Measurements from ENCODE around the gene MLLT6. TPM values are rescaled to one million over a fixed set of nuclear protein-coding genes. Genes with fewer than 3 reads are reported as not detected.

The MLLT6 gene
- total RNA-seq (2012; rRNA removed) (7.2 and 7.5 TPM in 2 replicates), polyA plus RNA-seq (2012; rRNA removed) (21.2 and 22.7 TPM in 2 replicates), Bru-seq, nascent RNA (percentile 66 among the genes with signal in this experiment), BruChase-seq, experiment 1, labeled RNA remaining after a 6-hour chase (percentile 87 among the genes with signal in this experiment), BruChase-seq, experiment 2, labeled RNA remaining after a 2-hour chase (percentile 86 among the genes with signal in this experiment)
- 6.7 and 12.1 TPM in 2 replicates for polyA plus RNA-seq (2012; cell fraction: cytosol; rRNA removed)
- 94.6 and 103 TPM in 2 replicates for polyA plus RNA-seq (2012; cell fraction: nucleus; rRNA removed; ENCODE audit: low replicate concordance)
- long read RNA-seq, transcript MLLT6-205 (1 exons, 2,937 nt), result major isoform, 16 of 31 reads
- long read RNA-seq, partial matches to known transcripts, result 6 of 31 reads
- long read RNA-seq, other reads (novel, unspliced or antisense), result 9 of 31 reads

GRCh38 chr17:38704606-38705522 lies at the start of gene MLLT6:
MLLT6 (plus strand) TSS chr17:38705273; CDS start chr17:38705633, 360 bp downstream.
- peak within 1 kb of the TSS; percentile 54 for H2BK5ac ChIP-seq (ENCODE audit: low read depth, low read length, poor library complexity, severe bottlenecking)
- H3K4ac ChIP-seq (ENCODE audit: low read depth, low read length), result peak within 1 kb of the TSS; percentile 93
- in situ Hi-C loops (cut with MboI; ENCODE audit: low sequenced_read_pairs), result no loop called here
- peak within 1 kb of the TSS; percentile 74 for H4K91ac ChIP-seq (ENCODE audit: insufficient read depth, low read depth, low read length)
- peak within 1 kb of the TSS; percentile 83 for H3K9ac ChIP-seq (ENCODE audit: low read depth, low read length)
- H3K4me1 ChIP-seq (ENCODE audit: control insufficient read depth, insufficient read depth, low read length), result peaks cover 17% of the 10 kb centered on the region
- peak within 1 kb of the TSS; percentile 57 for H2AK5ac ChIP-seq (ENCODE audit: low read depth, low read length)
- H4K20me1 ChIP-seq (ENCODE audit: insufficient read depth, low read length), result peaks cover 23% of the 10 kb centered on the region; the same call in 1 of the 2 replicates
- peak within 1 kb of the TSS; percentile 99 for H3K23ac ChIP-seq (ENCODE audit: low read depth, low read length)
- H3K9me1 ChIP-seq (ENCODE audit: insufficient read depth, low read length), result peaks cover 13% of the 10 kb centered on the region; the same call in 1 of the 2 replicates
- ChIA-PET CTCF (no interaction called here), POLR2A (ENCODE audit: unreplicated experiment) (interaction anchor here (0.5 kb wide), 1 partner anchor 27 kb away, joined by 3 read pairs; no protein-coding TSS in a partner anchor)
- peak within 1 kb of the TSS; percentile 78 for H3K14ac ChIP-seq (replicated peaks; ENCODE audit: low read depth, low read length)
- peak within 1 kb of the TSS; percentile 93 for H3K27ac ChIP-seq (ENCODE audit: insufficient read depth, low read length)
- H3K4me2 ChIP-seq (ENCODE audit: low read depth, low read length), result peak within 1 kb of the TSS; percentile 93
- H3K18ac ChIP-seq (ENCODE audit: low read depth, low read length), result peak within 1 kb of the TSS; percentile 37
- H2BK120ac ChIP-seq (ENCODE audit: low read depth, low read length), result peak within 1 kb of the TSS; percentile 47
- H2AK9ac ChIP-seq (replicated peaks; ENCODE audit: low read depth, low read length, poor library complexity), result peak within 1 kb of the TSS; percentile 97
- H3K27me3 ChIP-seq (ENCODE audit: control insufficient read depth, insufficient read depth, low read length), result no peaks in the 10 kb centered on the region
- intact Hi-C loops (cut with micrococcal nuclease), result no loop called here
- H4K5ac ChIP-seq (ENCODE audit: low read depth, low read length), result peak within 1 kb of the TSS; percentile 62
- dilution Hi-C loops (cut with HindIII; ENCODE audit: low sequenced_read_pairs, unreplicated experiment), result no loop called here
- H2BK15ac ChIP-seq (ENCODE audit: low read depth, low read length), result 0 out of 3 replicates have a peak within 1 kb of the TSS, but pooled peaks have one; percentile 60
- H3K9me3 ChIP-seq (ENCODE audit: control insufficient read depth, insufficient read depth, low read length), result no peaks in the 10 kb centered on the region
- 0% methylated on average over 28 of the region's 100 CpGs; no CpG with 5 or more reads in 1 of the 2 experiments for WGBS, 2 experiments (ENCODE audit: extremely low coverage in 2 of 2, insufficient read length in 1 of 2)
- peak within 1 kb of the TSS; percentile 54 for H3K56ac ChIP-seq (ENCODE audit: extremely low read depth, insufficient read depth, low read length)
- ATAC-seq (ENCODE audit: low read depth) (peak; percentile 64), DNase-seq (peak; percentile 71)
- peak within 1 kb of the TSS; percentile 68 for H3K4me3 ChIP-seq (ENCODE audit: insufficient read depth, low read depth, low read length)
- peak within 1 kb of the TSS; percentile 93 to 99 for H4K8ac ChIP-seq (ENCODE audit: low read depth in 2 of 2, low read length in 2 of 2)
- TF ChIP-seq CEBPB (IDR thresholded peaks at IDR 0.05; ENCODE audit: low read depth, low read length) (no peak), POLR2A (IDR thresholded peaks at IDR 0.05; ENCODE audit: low read depth, low read length) (no peak; the same call in 1 of the 2 replicates), CHD1 (IDR thresholded peaks at IDR 0.05; ENCODE audit: low read depth, low read length) (no peak), FOS (IDR thresholded peaks at IDR 0.05; ENCODE audit: low read depth, low read length) (no peak), MAZ (IDR thresholded peaks at IDR 0.05; ENCODE audit: borderline replicate concordance, low read depth, low read length) (peak; percentile 54; the same call in 1 of the 2 replicates), BHLHE40 (IDR thresholded peaks at IDR 0.05; ENCODE audit: low read depth, low read length) (no peak; the same call in 1 of the 2 replicates)
- H3K79me1 ChIP-seq (ENCODE audit: low read depth in 1 of 2, low read length in 2 of 2), result peaks cover 21 to 63% of the 10 kb centered on the region in 2 experiments; a peak in 3 of 4 replicates
- H2BK20ac ChIP-seq (ENCODE audit: low read depth, low read length), result no peak within 1 kb of the TSS; the same call in 1 of the 2 replicates
- H2AFZ ChIP-seq (replicated peaks; ENCODE audit: low read length, poor library complexity), result peak within 1 kb of the TSS; percentile 90
- BruUV-seq (replicated peaks), result no TSS peak
- H3K36me3 ChIP-seq (ENCODE audit: control insufficient read depth, insufficient read depth, low read length), result peaks cover 15% of the 10 kb centered on the region; the same call in 1 of the 2 replicates
